Measurements from ENCODE around the gene ING3. TPM values are rescaled to one million over a fixed set of nuclear protein-coding genes. Genes with fewer than 3 reads are reported as not detected.

Gene ING3
- polyA plus RNA-seq, 1 of the 3 experiments (the other 2 are of a cell fraction): 8.3 TPM

GRCh38 chr7:120933475-120933874 lies 17.1 kb upstream of the ING3 start (continued):
- TF ChIP-seq PBX3 (IDR thresholded peaks at IDR 0.05) (no peak), FOXJ3 (CRISPR knock-in tag; IDR thresholded peaks at IDR 0.05) (no peak), SIN3A (IDR thresholded peaks at IDR 0.05; ENCODE audit: borderline replicate concordance, low read depth, low read length) (no peak)

- ChIA-PET CTCF (interaction anchor here (0.6 to 1.1 kb wide), 2 partner anchors 8 to 133 kb away, joined by 3 read pairs; no protein-coding TSS in a partner anchor), POLR2A (no interaction called here)
- no peaks in the 10 kb centered on the region for H4K20me1 ChIP-seq (ENCODE audit: insufficient read depth)
- no peak overlapping the region for H3K9ac ChIP-seq
- H3F3A ChIP-seq (replicated peaks; ENCODE audit: insufficient read depth): no peaks in the 10 kb centered on the region
- no peak overlapping the region for H2AFZ ChIP-seq (ENCODE audit: low read depth)
- H3K9me2 ChIP-seq: no peaks in the 10 kb centered on the region
- no peak overlapping the region for H3K4me3 ChIP-seq (ENCODE audit: low read depth in 2 of 2, low read length in 1 of 2)
- H3K79me2 ChIP-seq (ENCODE audit: insufficient read depth): no peaks in the 10 kb centered on the region
- no peaks in the 10 kb centered on the region for H3K36me3 ChIP-seq (replicated peaks in 1 of 2; ENCODE audit: control insufficient read depth in 1 of 2, insufficient read depth in 2 of 2, low read length in 1 of 2)
- H3K27ac ChIP-seq (ENCODE audit: low read depth in 2 of 2, low read length in 1 of 2): no peak overlapping the region
- TF ChIP-seq RFX5 (IDR thresholded peaks at IDR 0.05; ENCODE audit: low read length): no peak
- no peak for TF ChIP-seq REST (IDR thresholded peaks at IDR 0.05; ENCODE audit: low read depth, low read length)
- TF ChIP-seq SMC3 (IDR thresholded peaks at IDR 0.05; ENCODE audit: low read depth, low read length): no peak
- TF ChIP-seq USF1 (IDR thresholded peaks at IDR 0.05; ENCODE audit: borderline replicate concordance, low read depth): no peak
- TF ChIP-seq JUND (IDR thresholded peaks at IDR 0.05): no peak
- TF ChIP-seq USF2 (IDR thresholded peaks at IDR 0.05; ENCODE audit: borderline replicate concordance, low read depth, low read length): no peak
- no peak for TF ChIP-seq TAF1 (IDR thresholded peaks at IDR 0.05; ENCODE audit: borderline replicate concordance, low read depth, low read length)
- no peak for TF ChIP-seq SIN3A (IDR thresholded peaks at IDR 0.05; ENCODE audit: borderline replicate concordance, low read depth, low read length)
- TF ChIP-seq POLR2AphosphoS5 (IDR thresholded peaks at IDR 0.05; ENCODE audit: low read depth, low read length): no peak
- no peak for TF ChIP-seq YY1 (IDR thresholded peaks at IDR 0.05; ENCODE audit: low read depth)
- no peak for TF ChIP-seq RAD21 (IDR thresholded peaks at IDR 0.05; ENCODE audit: low read length)
- no peak for TF ChIP-seq TEAD4 (IDR thresholded peaks at IDR 0.05; ENCODE audit: borderline replicate concordance, insufficient read depth)
- TF ChIP-seq FOSL2 (IDR thresholded peaks at IDR 0.05; ENCODE audit: borderline replicate concordance, low read depth): no peak
- no peak for TF ChIP-seq GATA2 (CRISPR knock-in tag; IDR thresholded peaks at IDR 0.05)
- no peak for TF ChIP-seq NFIC (IDR thresholded peaks at IDR 0.05; ENCODE audit: borderline replicate concordance)
- no peak for TF ChIP-seq PBX3 (IDR thresholded peaks at IDR 0.05)
- TF ChIP-seq EP300 (IDR thresholded peaks at IDR 0.05; ENCODE audit: borderline replicate concordance in 1 of 2, low read depth in 1 of 2, low read length in 1 of 2): no peak
- TF ChIP-seq ELF1 (IDR thresholded peaks at IDR 0.05): no peak
- WGBS (ENCODE audit: low lambda C conversion rate): 47% methylated on average over 3 of the region's 3 CpGs
- no peaks in the 10 kb centered on the region for H3K27me3 ChIP-seq (ENCODE audit: insufficient read depth)
- DNase-seq: no peak
- no peak overlapping the region for H3K4me2 ChIP-seq
- no peaks in the 10 kb centered on the region for H3K4me1 ChIP-seq (ENCODE audit: control insufficient read depth in 1 of 2, insufficient read depth in 2 of 2, low read depth in 1 of 2, low read length in 1 of 2)
- no peaks in the 10 kb centered on the region for H3K9me3 ChIP-seq
These were observed 11.2 kb upstream of the ING3 start for GRCh38 chr7:120939345-120939744.

All from SK-N-SH (cell line).